Sigmoid colon (tissue), 7 donors: ENCODE data around the gene GRM1. TPM values are rescaled to one million over a fixed set of nuclear protein-coding genes. Genes with fewer than 3 reads are reported as not detected.
"Not testable (repeated sequence)": the region's sequence is repeated elsewhere in the genome, so short reads cannot be mapped to it uniquely, and the experiment has no call there.

ENCODE experiments used
- DNase-seq: peaks from one replicate; pipeline ENCODE4 v3.0.0-alpha.2; 2019
- H3K27ac ChIP-seq, 4 donors: fragments of 200-600 bp; sonication (generic); one replicate each; pipeline ENCODE4 v1.5.1; 2016 to 2019; ENCODE audit warnings: mild to moderate bottlenecking in 1 of 4
- H3K27me3 ChIP-seq, 3 donors: fragments of 200-600 bp; sonication (generic); one replicate each; pipeline ENCODE4 v1.5.1; 2019; ENCODE audit warnings: mild to moderate bottlenecking in 1 of 3
- H3K36me3 ChIP-seq, 4 donors: fragments of 200-600 bp; sonication (generic); one replicate each; pipeline ENCODE4 v1.5.1; 2016 to 2019
- H3K4me1 ChIP-seq, 4 donors: fragments of 200-600 bp; sonication (generic); one replicate each; pipeline ENCODE4 v1.5.1; 2017 to 2019
- H3K4me3 ChIP-seq, 4 donors: fragments of 200-600 bp; sonication (generic); one replicate each; pipeline ENCODE4 v1.5.1; 2017 to 2019; ENCODE audit warnings: mild to moderate bottlenecking in 2 of 4, moderate library complexity in 1 of 4
- H3K9me3 ChIP-seq, 4 donors: fragments of 200-600 bp in 3 of 4; sonication (generic) in 3 of 4; one replicate each; pipeline versions ENCODE4 v1.5.1 to v1.6.1; 2013 to 2019
- CTCF ChIP-seq, 4 experiments: fragments of 450-650 bp in 3 of 4; fragments of 200-600 bp in 1 of 4; IDR thresholded peaks; one replicate each; pipeline ENCODE4 v1.5.1; 2016 to 2019; ENCODE audit warnings: antibody characterized with exemption in 4 of 4, mild to moderate bottlenecking in 3 of 4, moderate library complexity in 2 of 4
- EP300 ChIP-seq, 4 donors: sonication (generic); formaldehyde crosslinking; IDR thresholded peaks; one replicate each; pipeline ENCODE4 v1.6.1; 2017; ENCODE audit warnings: antibody characterized with exemption in 4 of 4
- POLR2A ChIP-seq, 2 donors: fragments of 450-650 bp; IDR thresholded peaks; one replicate each; pipeline ENCODE4 v1.6.1; 2016; ENCODE audit warnings: antibody characterized with exemption in 2 of 2, mild to moderate bottlenecking in 2 of 2, moderate library complexity in 2 of 2
- POLR2AphosphoS5 ChIP-seq, 4 donors: sonication (generic); formaldehyde crosslinking; IDR thresholded peaks; one replicate each; pipeline ENCODE4 v1.6.1; 2017; ENCODE audit warnings: antibody characterized with exemption in 4 of 4
- WGBS, 2 donors: extraction: QIAGEN DNeasy Blood & Tissue Kit; methylation state at CpG; one replicate each; pipeline ENCODE4 v1.1.7; 2013; 5-methylcytosine and 5-hydroxymethylcytosine counted together
- intact Hi-C: fragments of 100-400 bp; cut with DNase I; formaldehyde crosslinking; loops from one replicate; pipeline ENCODE4 v1.15.1; 2023
- polyA plus RNA-seq, 3 donors: library from polyadenylated mRNA; stranded (reverse); fragments of 200-250 nt; gene quantifications; one replicate each; pipeline ENCODE4 v1.2.3, GENCODE V29; 2013
- total RNA-seq, 4 donors: library from RNA; depleted of rRNA; stranded (reverse); fragments of >200 nt; gene quantifications; one replicate each; pipeline ENCODE4 v1.1.0, GENCODE V29; 2016
- donor health status: healthy with polysubstance abuse.
- donor health status: Bipolar disorder and iron deficiency.
- donor health status: healthy.

GRM1 gene
- total and polyA plus RNA-seq, 7 donors: under 0.01 to 0.36 (median 0.03) TPM; not detected in 4

GRCh38 chr6:146224988-146225387 lies 196.1 kb downstream of the GRM1 start:
- WGBS, 2 donors: 82 to 86% methylated on average over 5 of the region's 5 CpGs
- intact Hi-C loops: no loop called here
- H3K4me1 ChIP-seq: no peaks in the 10 kb centered on the region
- no peak overlapping the region for H3K27ac ChIP-seq
- no peak for DNase-seq
- H3K36me3 ChIP-seq: no peaks in the 10 kb centered on the region
- H3K27me3 ChIP-seq: no peaks in the 10 kb centered on the region
- TF ChIP-seq CTCF (IDR thresholded peaks at IDR 0.05): no peak
- no peak for TF ChIP-seq EP300 (IDR thresholded peaks at IDR 0.05)
- no peak for TF ChIP-seq POLR2A (IDR thresholded peaks at IDR 0.05)
- no peak for TF ChIP-seq POLR2AphosphoS5 (IDR thresholded peaks at IDR 0.05)
- H3K4me3 ChIP-seq: no peak overlapping the region
- no peaks in the 10 kb centered on the region for H3K9me3 ChIP-seq

- Histone ChIP-seq H3K36me3 (no peaks in the 10 kb centered on the region), H3K27ac (no peak overlapping the region), H3K9me3 (no peaks in the 10 kb centered on the region), H3K27me3 (no peaks in the 10 kb centered on the region), H3K4me1 (no peaks in the 10 kb centered on the region), H3K4me3 (no peak overlapping the region)
- intact Hi-C loops: no loop called here
- DNase-seq: no peak
- WGBS, 2 donors: 86 to 87% methylated on average over 1 of the region's 1 CpG
- TF ChIP-seq CTCF (IDR thresholded peaks at IDR 0.05) (no peak), POLR2AphosphoS5 (IDR thresholded peaks at IDR 0.05) (no peak), POLR2A (IDR thresholded peaks at IDR 0.05) (no peak), EP300 (IDR thresholded peaks at IDR 0.05) (no peak)
Measured at GRCh38 chr6:146240322-146240721, 211.5 kb downstream of the GRM1 start.

GRCh38 chr6:146240807-146241206 lies 211.9 kb downstream of the GRM1 start:
- H3K4me1 ChIP-seq: no peaks in the 10 kb centered on the region
- no peak overlapping the region for H3K27ac ChIP-seq
- intact Hi-C loops: no loop called here
- H3K27me3 ChIP-seq: no peaks in the 10 kb centered on the region
- no peak for TF ChIP-seq POLR2AphosphoS5 (IDR thresholded peaks at IDR 0.05)
- no peak for TF ChIP-seq POLR2A (IDR thresholded peaks at IDR 0.05)
- no peak for TF ChIP-seq CTCF (IDR thresholded peaks at IDR 0.05)
- no peak for TF ChIP-seq EP300 (IDR thresholded peaks at IDR 0.05)
- DNase-seq: no peak
- no peaks in the 10 kb centered on the region for H3K36me3 ChIP-seq
- no peaks in the 10 kb centered on the region for H3K9me3 ChIP-seq
- no peak overlapping the region for H3K4me3 ChIP-seq
- 82 to 92% methylated on average over 2 of the region's 2 CpGs for WGBS, 2 donors

- intact Hi-C loops, H3K27me3 ChIP-seq, H3K27ac ChIP-seq, H3K4me3 ChIP-seq, H3K36me3 ChIP-seq, H3K9me3 ChIP-seq, DNase-seq, H3K4me1 ChIP-seq: not testable (repeated sequence)
- 87 to 91% methylated on average over 5 of the region's 5 CpGs for WGBS, 2 donors
Measured at GRCh38 chr6:146243646-146244045, 214.8 kb downstream of the GRM1 start.

GRCh38 chr6:146244630-146245143 lies 215.8 kb downstream of the GRM1 start:
- Histone ChIP-seq H3K36me3 (no peaks in the 10 kb centered on the region), H3K4me1 (no peaks in the 10 kb centered on the region), H3K9me3 (no peaks in the 10 kb centered on the region), H3K27ac (no peak overlapping the region), H3K4me3 (no peak overlapping the region), H3K27me3 (no peaks in the 10 kb centered on the region)
- intact Hi-C loops: no loop called here
- no peak for DNase-seq
- TF ChIP-seq CTCF (IDR thresholded peaks at IDR 0.05) (no peak), EP300 (IDR thresholded peaks at IDR 0.05) (no peak), POLR2A (IDR thresholded peaks at IDR 0.05) (no peak), POLR2AphosphoS5 (IDR thresholded peaks at IDR 0.05) (no peak)
- WGBS, 2 donors: 66 to 84% methylated on average over 5 of the region's 5 CpGs
